ENCODE measurements around the gene DNM1L.

DNA sequence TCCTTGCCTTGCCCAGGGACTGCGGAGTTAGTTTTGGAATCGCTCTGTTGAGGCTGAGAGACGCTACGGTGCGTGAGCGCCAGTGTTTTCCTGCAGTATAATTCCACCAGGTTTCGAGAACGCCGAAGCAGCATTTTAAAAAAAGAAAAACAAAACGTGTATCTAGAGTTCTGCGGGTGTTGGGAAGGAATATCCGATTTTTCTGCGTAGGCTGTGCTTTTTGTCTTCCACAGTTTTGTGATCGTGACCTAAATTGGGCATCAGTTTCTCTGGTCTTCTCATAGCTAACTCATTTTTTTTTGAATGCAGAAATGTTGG is 778 bp downstream of the DNM1L start:
- TF ChIP-seq, protein P1, sequence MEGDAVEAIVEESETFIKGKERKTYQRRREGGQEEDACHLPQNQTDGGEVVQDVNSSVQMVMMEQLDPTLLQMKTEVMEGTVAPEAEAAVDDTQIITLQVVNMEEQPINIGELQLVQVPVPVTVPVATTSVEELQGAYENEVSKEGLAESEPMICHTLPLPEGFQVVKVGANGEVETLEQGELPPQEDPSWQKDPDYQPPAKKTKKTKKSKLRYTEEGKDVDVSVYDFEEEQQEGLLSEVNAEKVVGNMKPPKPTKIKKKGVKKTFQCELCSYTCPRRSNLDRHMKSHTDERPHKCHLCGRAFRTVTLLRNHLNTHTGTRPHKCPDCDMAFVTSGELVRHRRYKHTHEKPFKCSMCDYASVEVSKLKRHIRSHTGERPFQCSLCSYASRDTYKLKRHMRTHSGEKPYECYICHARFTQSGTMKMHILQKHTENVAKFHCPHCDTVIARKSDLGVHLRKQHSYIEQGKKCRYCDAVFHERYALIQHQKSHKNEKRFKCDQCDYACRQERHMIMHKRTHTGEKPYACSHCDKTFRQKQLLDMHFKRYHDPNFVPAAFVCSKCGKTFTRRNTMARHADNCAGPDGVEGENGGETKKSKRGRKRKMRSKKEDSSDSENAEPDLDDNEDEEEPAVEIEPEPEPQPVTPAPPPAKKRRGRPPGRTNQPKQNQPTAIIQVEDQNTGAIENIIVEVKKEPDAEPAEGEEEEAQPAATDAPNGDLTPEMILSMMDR (conservative IDR thresholded peaks at IDR 0.05; ENCODE audit: low read depth, low read length), result no peak
- TF ChIP-seq POLR2A (IDR thresholded peaks at IDR 0.05; ENCODE audit: low read depth, low read length), result no peak
- no peak for TF ChIP-seq RAD21 (IDR thresholded peaks at IDR 0.05; ENCODE audit: low read length)
- TF ChIP-seq RFX5 (IDR thresholded peaks at IDR 0.05; ENCODE audit: low read depth, low read length), result no peak
- no peak for TF ChIP-seq CHD1 (IDR thresholded peaks at IDR 0.05; ENCODE audit: low read depth, low read length)
- TF ChIP-seq CEBPB (IDR thresholded peaks at IDR 0.05; ENCODE audit: low read depth, low read length), result no peak
- TF ChIP-seq RCOR1 (IDR thresholded peaks at IDR 0.05; ENCODE audit: insufficient replicate concordance, low read length), result no peak
- TF ChIP-seq, protein P2, sequence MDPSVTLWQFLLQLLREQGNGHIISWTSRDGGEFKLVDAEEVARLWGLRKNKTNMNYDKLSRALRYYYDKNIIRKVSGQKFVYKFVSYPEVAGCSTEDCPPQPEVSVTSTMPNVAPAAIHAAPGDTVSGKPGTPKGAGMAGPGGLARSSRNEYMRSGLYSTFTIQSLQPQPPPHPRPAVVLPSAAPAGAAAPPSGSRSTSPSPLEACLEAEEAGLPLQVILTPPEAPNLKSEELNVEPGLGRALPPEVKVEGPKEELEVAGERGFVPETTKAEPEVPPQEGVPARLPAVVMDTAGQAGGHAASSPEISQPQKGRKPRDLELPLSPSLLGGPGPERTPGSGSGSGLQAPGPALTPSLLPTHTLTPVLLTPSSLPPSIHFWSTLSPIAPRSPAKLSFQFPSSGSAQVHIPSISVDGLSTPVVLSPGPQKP (IDR thresholded peaks at IDR 0.05; ENCODE audit: borderline replicate concordance, low read depth, low read length), result no peak
- TF ChIP-seq, protein P3, sequence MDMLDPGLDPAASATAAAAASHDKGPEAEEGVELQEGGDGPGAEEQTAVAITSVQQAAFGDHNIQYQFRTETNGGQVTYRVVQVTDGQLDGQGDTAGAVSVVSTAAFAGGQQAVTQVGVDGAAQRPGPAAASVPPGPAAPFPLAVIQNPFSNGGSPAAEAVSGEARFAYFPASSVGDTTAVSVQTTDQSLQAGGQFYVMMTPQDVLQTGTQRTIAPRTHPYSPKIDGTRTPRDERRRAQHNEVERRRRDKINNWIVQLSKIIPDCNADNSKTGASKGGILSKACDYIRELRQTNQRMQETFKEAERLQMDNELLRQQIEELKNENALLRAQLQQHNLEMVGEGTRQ (IDR thresholded peaks at IDR 0.05; ENCODE audit: low read depth, low read length), result no peak
- no peak for TF ChIP-seq SMC3 (IDR thresholded peaks at IDR 0.05; ENCODE audit: low read depth, low read length)
- no peak for TF ChIP-seq BHLHE40 (IDR thresholded peaks at IDR 0.05; ENCODE audit: low read depth, low read length)
- TF ChIP-seq MXI1 (IDR thresholded peaks at IDR 0.05; ENCODE audit: borderline replicate concordance, low read depth, low read length), result no peak
- TF ChIP-seq MAFK (IDR thresholded peaks at IDR 0.05; ENCODE audit: low read depth, low read length), result no peak
- no peak for TF ChIP-seq MAZ (IDR thresholded peaks at IDR 0.05; ENCODE audit: borderline replicate concordance, low read depth, low read length)
